HepG2 (cell line): Measurements from ENCODE around the gene TP53I3. TPM values are rescaled to one million over a fixed set of nuclear protein-coding genes. Genes with fewer than 3 reads are reported as not detected.
A peak's percentile ranks its signal among the peaks of the same experiment; 100 is the strongest.

Experiments
- ARNT2 ChIP-seq: sonication (generic); formaldehyde crosslinking; IDR thresholded peaks from 2 replicates; pipeline ENCODE4 v1.8.0; 2022; ENCODE audit warnings: mild to moderate bottlenecking, low read depth, missing genetic modification reagents, moderate library complexity
- FOXC1 ChIP-seq: sonication (generic); formaldehyde crosslinking; IDR thresholded peaks from 2 replicates; pipeline ENCODE4 v1.8.0; 2022; ENCODE audit warnings: mild to moderate bottlenecking, missing genetic modification reagents, borderline replicate concordance
- MED1 ChIP-seq: sonication (generic); formaldehyde crosslinking; IDR thresholded peaks from 2 replicates; pipeline ENCODE4 v1.4.0; 2020; ENCODE audit warnings: missing genetic modification reagents
- SIX1 ChIP-seq: sonication (generic); formaldehyde crosslinking; IDR thresholded peaks from 2 replicates; pipeline ENCODE4 v1.4.0; 2020; ENCODE audit warnings: missing genetic modification reagents, borderline replicate concordance
- SMYD3 ChIP-seq: sonication (generic); formaldehyde crosslinking; IDR thresholded peaks from 2 replicates; pipeline ENCODE4 v1.8.1; 2023; ENCODE audit warnings: mild to moderate bottlenecking, missing genetic modification reagents
- TFDP2 ChIP-seq: sonication (generic); formaldehyde crosslinking; IDR thresholded peaks from 2 replicates; pipeline ENCODE4 v1.4.0; 2020; ENCODE audit warnings: missing genetic modification reagents
- TGIF2 ChIP-seq: IDR thresholded peaks from 2 replicates; pipeline ENCODE4 v1.6.1; 2016; ENCODE audit warnings: control low read depth, missing compliant biosample characterization
- ZNF256 ChIP-seq: sonication (generic); formaldehyde crosslinking; conservative IDR thresholded peaks from 2 replicates; pipeline ENCODE4 v1.4.0; 2020; ENCODE audit warnings: missing genetic modification reagents
- ZNF598 ChIP-seq: sonication (generic); formaldehyde crosslinking; IDR thresholded peaks from 2 replicates; pipeline ENCODE4 v1.5.1; 2020; ENCODE audit warnings: mild to moderate bottlenecking, missing genetic modification reagents, borderline replicate concordance
- ZNF781 ChIP-seq: sonication (generic); formaldehyde crosslinking; IDR thresholded peaks from 2 replicates; pipeline ENCODE4 v1.5.1; 2020; ENCODE audit warnings: borderline replicate concordance, mild to moderate bottlenecking, missing genetic modification reagents; ENCODE audit errors: not compliant biosample characterization
- polyA plus RNA-seq, 8 experiments: library from polyadenylated mRNA; depleted of rRNA in 3 of 8; stranded (reverse) in 7 of 8; unstranded in 1 of 8; fragments of >200 nt; fragmentation: Illumina TruSeq in 4 of 8; extraction: Trizol in 4 of 8; gene quantifications; 2 replicates each; pipeline versions ENCODE4 v1.2.1 to v1.2.3, GENCODE V29; 2011 to 2016; ENCODE audit warnings: low read depth in 4 of 8, missing spikeins in 1 of 8, mixed read lengths in 1 of 8; ENCODE audit not compliant: insufficient read depth in 1 of 8
- total RNA-seq, 5 experiments: library from RNA; depleted of rRNA; stranded (reverse); fragments of >200 nt; fragmentation: Illumina TruSeq; extraction: Trizol; gene quantifications; 2 replicates each; pipeline ENCODE4 v1.2.3, GENCODE V29; 2016; ENCODE audit warnings: low read depth in 1 of 5
- TF ChIP-seq, protein P1 (sequence below): sonication (generic); formaldehyde crosslinking; IDR thresholded peaks from 2 replicates; pipeline ENCODE4 v1.5.0; 2020; ENCODE audit warnings: mild to moderate bottlenecking, missing genetic modification reagents, borderline replicate concordance
- TF ChIP-seq, protein P2 (sequence below): sonication (generic); formaldehyde crosslinking; IDR thresholded peaks from 2 replicates; pipeline ENCODE4 v1.5.1; 2020; ENCODE audit warnings: mild to moderate bottlenecking, missing genetic modification reagents
- TF ChIP-seq, protein P3 (sequence below): sonication (generic); formaldehyde crosslinking; IDR thresholded peaks from 2 replicates; pipeline ENCODE4 v1.8.0; 2022; ENCODE audit warnings: mild to moderate bottlenecking, missing genetic modification reagents; ENCODE audit not compliant: insufficient replicate concordance

Gene TP53I3
- total and polyA plus RNA-seq, 2 of the 13 experiments (the other 11 are each of a cell fraction or from before 2014, with no cell fraction given) = 25.0 to 44.1 TPM

GRCh38 chr2:24122366-24123194 is 37.9 kb upstream of the TP53I3 start (continued):
- TF ChIP-seq SMYD3 (CRISPR knock-in tag) = no peak
- TF ChIP-seq, protein P1, sequence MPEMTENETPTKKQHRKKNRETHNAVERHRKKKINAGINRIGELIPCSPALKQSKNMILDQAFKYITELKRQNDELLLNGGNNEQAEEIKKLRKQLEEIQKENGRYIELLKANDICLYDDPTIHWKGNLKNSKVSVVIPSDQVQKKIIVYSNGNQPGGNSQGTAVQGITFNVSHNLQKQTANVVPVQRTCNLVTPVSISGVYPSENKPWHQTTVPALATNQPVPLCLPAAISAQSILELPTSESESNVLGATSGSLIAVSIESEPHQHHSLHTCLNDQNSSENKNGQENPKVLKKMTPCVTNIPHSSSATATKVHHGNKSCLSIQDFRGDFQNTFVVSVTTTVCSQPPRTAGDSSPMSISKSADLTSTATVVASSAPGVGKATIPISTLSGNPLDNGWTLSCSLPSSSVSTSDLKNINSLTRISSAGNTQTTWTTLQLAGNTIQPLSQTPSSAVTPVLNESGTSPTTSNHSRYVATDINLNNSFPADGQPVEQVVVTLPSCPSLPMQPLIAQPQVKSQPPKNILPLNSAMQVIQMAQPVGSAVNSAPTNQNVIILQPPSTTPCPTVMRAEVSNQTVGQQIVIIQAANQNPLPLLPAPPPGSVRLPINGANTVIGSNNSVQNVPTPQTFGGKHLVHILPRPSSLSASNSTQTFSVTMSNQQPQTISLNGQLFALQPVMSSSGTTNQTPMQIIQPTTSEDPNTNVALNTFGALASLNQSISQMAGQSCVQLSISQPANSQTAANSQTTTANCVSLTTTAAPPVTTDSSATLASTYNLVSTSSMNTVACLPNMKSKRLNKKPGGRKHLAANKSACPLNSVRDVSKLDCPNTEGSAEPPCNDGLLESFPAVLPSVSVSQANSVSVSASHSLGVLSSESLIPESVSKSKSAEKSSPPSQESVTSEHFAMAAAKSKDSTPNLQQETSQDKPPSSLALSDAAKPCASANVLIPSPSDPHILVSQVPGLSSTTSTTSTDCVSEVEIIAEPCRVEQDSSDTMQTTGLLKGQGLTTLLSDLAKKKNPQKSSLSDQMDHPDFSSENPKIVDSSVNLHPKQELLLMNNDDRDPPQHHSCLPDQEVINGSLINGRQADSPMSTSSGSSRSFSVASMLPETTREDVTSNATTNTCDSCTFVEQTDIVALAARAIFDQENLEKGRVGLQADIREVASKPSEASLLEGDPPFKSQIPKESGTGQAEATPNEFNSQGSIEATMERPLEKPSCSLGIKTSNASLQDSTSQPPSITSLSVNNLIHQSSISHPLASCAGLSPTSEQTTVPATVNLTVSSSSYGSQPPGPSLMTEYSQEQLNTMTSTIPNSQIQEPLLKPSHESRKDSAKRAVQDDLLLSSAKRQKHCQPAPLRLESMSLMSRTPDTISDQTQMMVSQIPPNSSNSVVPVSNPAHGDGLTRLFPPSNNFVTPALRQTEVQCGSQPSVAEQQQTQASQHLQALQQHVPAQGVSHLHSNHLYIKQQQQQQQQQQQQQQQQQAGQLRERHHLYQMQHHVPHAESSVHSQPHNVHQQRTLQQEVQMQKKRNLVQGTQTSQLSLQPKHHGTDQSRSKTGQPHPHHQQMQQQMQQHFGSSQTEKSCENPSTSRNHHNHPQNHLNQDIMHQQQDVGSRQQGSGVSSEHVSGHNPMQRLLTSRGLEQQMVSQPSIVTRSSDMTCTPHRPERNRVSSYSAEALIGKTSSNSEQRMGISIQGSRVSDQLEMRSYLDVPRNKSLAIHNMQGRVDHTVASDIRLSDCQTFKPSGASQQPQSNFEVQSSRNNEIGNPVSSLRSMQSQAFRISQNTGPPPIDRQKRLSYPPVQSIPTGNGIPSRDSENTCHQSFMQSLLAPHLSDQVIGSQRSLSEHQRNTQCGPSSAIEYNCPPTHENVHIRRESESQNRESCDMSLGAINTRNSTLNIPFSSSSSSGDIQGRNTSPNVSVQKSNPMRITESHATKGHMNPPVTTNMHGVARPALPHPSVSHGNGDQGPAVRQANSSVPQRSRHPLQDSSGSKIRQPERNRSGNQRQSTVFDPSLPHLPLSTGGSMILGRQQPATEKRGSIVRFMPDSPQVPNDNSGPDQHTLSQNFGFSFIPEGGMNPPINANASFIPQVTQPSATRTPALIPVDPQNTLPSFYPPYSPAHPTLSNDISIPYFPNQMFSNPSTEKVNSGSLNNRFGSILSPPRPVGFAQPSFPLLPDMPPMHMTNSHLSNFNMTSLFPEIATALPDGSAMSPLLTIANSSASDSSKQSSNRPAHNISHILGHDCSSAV = no peak
- no peak for TF ChIP-seq ZNF781 (CRISPR knock-in tag)
- TF ChIP-seq SIX1 = no peak
- TF ChIP-seq TGIF2 (CRISPR knock-in tag) = peak; percentile 37; the same call in 1 of the 2 replicates
- no peak for TF ChIP-seq ARNT2
- TF ChIP-seq, protein P2, sequence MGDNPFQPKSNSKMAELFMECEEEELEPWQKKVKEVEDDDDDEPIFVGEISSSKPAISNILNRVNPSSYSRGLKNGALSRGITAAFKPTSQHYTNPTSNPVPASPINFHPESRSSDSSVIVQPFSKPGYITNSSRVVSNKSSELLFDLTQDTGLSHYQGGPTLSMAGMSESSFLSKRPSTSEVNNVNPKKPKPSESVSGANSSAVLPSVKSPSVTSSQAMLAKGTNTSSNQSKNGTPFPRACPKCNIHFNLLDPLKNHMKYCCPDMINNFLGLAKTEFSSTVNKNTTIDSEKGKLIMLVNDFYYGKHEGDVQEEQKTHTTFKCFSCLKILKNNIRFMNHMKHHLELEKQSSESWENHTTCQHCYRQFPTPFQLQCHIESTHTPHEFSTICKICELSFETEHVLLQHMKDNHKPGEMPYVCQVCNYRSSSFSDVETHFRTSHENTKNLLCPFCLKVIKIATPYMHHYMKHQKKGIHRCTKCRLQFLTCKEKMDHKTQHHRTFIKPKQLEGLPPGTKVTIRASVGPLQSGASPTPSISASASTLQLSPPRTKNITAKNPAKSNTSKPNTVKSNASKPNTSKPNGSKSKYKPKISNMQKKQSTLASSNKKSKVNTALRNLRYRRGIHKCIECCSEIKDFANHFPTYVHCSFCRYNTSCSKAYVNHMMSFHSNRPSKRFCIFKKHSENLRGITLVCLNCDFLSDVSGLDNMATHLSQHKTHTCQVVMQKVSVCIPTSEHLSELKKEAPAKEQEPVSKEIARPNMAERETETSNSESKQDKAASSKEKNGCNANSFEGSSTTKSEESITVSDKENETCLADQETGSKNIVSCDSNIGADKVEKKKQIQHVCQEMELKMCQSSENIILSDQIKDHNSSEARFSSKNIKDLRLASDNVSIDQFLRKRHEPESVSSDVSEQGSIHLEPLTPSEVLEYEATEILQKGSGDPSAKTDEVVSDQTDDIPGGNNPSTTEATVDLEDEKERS (CRISPR knock-in tag) = no peak
- TF ChIP-seq ZNF256 (CRISPR knock-in tag) = 0 out of 2 replicates have a peak, but pooled peaks have one; percentile 28
- no peak for TF ChIP-seq ZNF598 (CRISPR knock-in tag)
- TF ChIP-seq TFDP2 = peak; percentile 34; the same call in 1 of the 2 replicates
- peak; percentile 8; the same call in 1 of the 2 replicates for TF ChIP-seq FOXC1
- peak; percentile 5; the same call in 1 of the 2 replicates for TF ChIP-seq MED1
- TF ChIP-seq, protein P3, sequence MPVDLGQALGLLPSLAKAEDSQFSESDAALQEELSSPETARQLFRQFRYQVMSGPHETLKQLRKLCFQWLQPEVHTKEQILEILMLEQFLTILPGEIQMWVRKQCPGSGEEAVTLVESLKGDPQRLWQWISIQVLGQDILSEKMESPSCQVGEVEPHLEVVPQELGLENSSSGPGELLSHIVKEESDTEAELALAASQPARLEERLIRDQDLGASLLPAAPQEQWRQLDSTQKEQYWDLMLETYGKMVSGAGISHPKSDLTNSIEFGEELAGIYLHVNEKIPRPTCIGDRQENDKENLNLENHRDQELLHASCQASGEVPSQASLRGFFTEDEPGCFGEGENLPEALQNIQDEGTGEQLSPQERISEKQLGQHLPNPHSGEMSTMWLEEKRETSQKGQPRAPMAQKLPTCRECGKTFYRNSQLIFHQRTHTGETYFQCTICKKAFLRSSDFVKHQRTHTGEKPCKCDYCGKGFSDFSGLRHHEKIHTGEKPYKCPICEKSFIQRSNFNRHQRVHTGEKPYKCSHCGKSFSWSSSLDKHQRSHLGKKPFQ (CRISPR knock-in tag) = no peak
